Muscle layer of duodenum (tissue), 2 donors: ENCODE data around the gene USP13.

Experiments used
- H3K27ac ChIP-seq: one replicate; pipeline ENCODE4 v1.7.0; 2013; ENCODE audit warnings: mild to moderate bottlenecking, low read length
- H3K27me3 ChIP-seq: one replicate; pipeline ENCODE4 v1.7.0; 2013; ENCODE audit warnings: low read depth, mild to moderate bottlenecking, control low read depth, low read length
- H3K36me3 ChIP-seq, 2 donors: one replicate each; pipeline ENCODE4 v1.7.0; 2013; ENCODE audit warnings: low read length in 2 of 2, control low read depth in 1 of 2, mild to moderate bottlenecking in 1 of 2; ENCODE audit not compliant: insufficient read depth in 2 of 2, control insufficient read depth in 1 of 2
- H3K4me1 ChIP-seq, 2 donors: one replicate each; pipeline ENCODE4 v1.7.0; 2013; ENCODE audit warnings: low read length in 2 of 2, mild to moderate bottlenecking in 2 of 2, control low read depth in 1 of 2, moderate library complexity in 1 of 2; ENCODE audit not compliant: insufficient read depth in 2 of 2, control insufficient read depth in 1 of 2
- H3K4me3 ChIP-seq, 2 donors: one replicate each; pipeline ENCODE4 v1.7.0; 2013; ENCODE audit warnings: low read length in 2 of 2, low read depth in 1 of 2, mild to moderate bottlenecking in 1 of 2
- H3K9me3 ChIP-seq, 2 donors: one replicate each; pipeline ENCODE4 v1.7.0; 2013; ENCODE audit warnings: low read length in 2 of 2, control low read depth in 1 of 2, mild to moderate bottlenecking in 1 of 2; ENCODE audit not compliant: control insufficient read depth in 1 of 2
- donor health status: healthy.

Gene USP13

DNA sequence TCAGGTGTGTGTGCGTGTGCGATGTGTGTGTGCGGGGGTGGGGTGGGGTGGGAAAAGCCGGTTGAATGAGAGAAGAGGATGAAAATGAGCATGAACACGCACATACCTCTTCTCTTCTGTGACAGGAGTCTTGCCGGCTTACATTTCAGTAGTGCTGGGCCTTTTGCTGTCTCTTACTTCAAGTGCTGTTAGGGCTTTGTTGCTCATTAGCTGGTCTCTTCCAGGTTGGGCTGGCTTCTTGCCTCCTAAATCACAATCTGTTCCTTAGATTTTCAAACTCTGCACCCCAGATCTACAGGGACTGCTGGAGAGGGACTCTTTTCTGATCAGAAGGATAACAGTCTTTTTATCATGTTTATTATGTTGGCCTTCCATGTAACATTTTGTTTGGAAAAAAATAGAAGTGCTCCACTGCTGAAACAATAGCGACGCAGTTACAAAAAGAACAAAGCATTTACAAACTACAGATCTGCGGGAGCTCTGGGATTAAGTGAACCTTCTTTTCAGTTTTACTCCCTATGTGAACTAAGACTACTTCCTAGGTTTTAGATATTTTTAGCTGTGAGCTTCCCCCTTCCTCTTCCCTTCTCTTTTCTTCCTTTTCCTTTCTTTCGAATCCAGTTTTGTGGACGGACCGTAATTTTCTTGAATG, 48.5 kb downstream of the USP13 start:
- H3K4me3 ChIP-seq = no peak overlapping the region
- no peaks in the 10 kb centered on the region for H3K9me3 ChIP-seq
- no peaks in the 10 kb centered on the region for H3K4me1 ChIP-seq
- no peaks in the 10 kb centered on the region for H3K27me3 ChIP-seq
- no peak overlapping the region for H3K27ac ChIP-seq
- no peaks in the 10 kb centered on the region for H3K36me3 ChIP-seq

- no peaks in the 10 kb centered on the region for H3K9me3 ChIP-seq
Observed at GRCh38 chr3:179702271-179702947, 49.6 kb downstream of the USP13 start.

GRCh38 chr3:179703816-179704215, 51.0 kb downstream of the USP13 start:
- Histone ChIP-seq H3K4me1 (no peaks in the 10 kb centered on the region), H3K4me3 (no peak overlapping the region), H3K36me3 (peaks cover 0 to 4% of the 10 kb centered on the region in 2 donors), H3K27me3 (no peaks in the 10 kb centered on the region), H3K27ac (no peak overlapping the region), H3K9me3 (no peaks in the 10 kb centered on the region)

More at GRCh38 chr3:179702271-179702947, 49.6 kb downstream of the USP13 start:
- Histone ChIP-seq H3K27ac (no peak overlapping the region), H3K27me3 (no peaks in the 10 kb centered on the region), H3K4me1 (no peaks in the 10 kb centered on the region), H3K36me3 (no peaks in the 10 kb centered on the region), H3K4me3 (no peak overlapping the region)

GRCh38 chr3:179706233-179706632, 53.4 kb downstream of the USP13 start:
- Histone ChIP-seq H3K27me3 (no peaks in the 10 kb centered on the region), H3K27ac (no peak overlapping the region), H3K9me3 (no peaks in the 10 kb centered on the region), H3K36me3 (peaks cover 3 to 12% of the 10 kb centered on the region in 2 donors), H3K4me1 (no peaks in the 10 kb centered on the region), H3K4me3 (no peak overlapping the region)

- no peak overlapping the region for H3K27ac ChIP-seq
- H3K36me3 ChIP-seq = peaks cover 3 to 18% of the 10 kb centered on the region in 2 donors
- no peaks in the 10 kb centered on the region for H3K4me1 ChIP-seq
- H3K4me3 ChIP-seq = no peak overlapping the region
- no peaks in the 10 kb centered on the region for H3K9me3 ChIP-seq
- no peaks in the 10 kb centered on the region for H3K27me3 ChIP-seq
Observed at GRCh38 chr3:179710079-179710478, 57.2 kb downstream of the USP13 start.

GRCh38 chr3:179713643-179714090, 60.8 kb downstream of the USP13 start:
- H3K36me3 ChIP-seq = peaks cover 3 to 19% of the 10 kb centered on the region in 2 donors
- no peaks in the 10 kb centered on the region for H3K4me1 ChIP-seq
- no peak overlapping the region for H3K4me3 ChIP-seq
- H3K27me3 ChIP-seq = no peaks in the 10 kb centered on the region
- no peaks in the 10 kb centered on the region for H3K9me3 ChIP-seq
- H3K27ac ChIP-seq = peak overlapping the region; percentile 33

- Histone ChIP-seq H3K4me3 (no peak overlapping the region), H3K36me3 (peaks cover 3 to 14% of the 10 kb centered on the region in 2 donors), H3K4me1 (no peaks in the 10 kb centered on the region), H3K9me3 (no peaks in the 10 kb centered on the region), H3K27ac (no peak overlapping the region), H3K27me3 (no peaks in the 10 kb centered on the region)
Observed at GRCh38 chr3:179715582-179715981, 62.7 kb downstream of the USP13 start.

DNA sequence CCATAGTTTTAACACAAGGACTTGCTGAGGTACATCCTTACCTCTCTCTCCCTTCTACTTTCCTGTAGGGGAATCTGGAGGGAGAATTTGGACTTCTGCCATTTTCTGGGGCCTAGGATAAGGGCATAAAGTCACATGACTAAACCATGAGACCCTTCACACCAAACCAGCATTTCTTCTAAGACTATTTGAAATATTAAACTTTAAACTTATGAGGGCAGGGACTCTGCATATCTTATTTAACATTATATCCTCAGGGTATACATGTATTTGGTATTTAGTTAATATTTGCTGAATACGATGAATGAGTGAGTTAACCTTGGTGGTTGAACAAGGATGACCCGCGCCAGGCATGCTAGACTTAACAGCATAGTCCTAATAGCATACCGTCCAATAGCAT, 63.4 kb downstream of the USP13 start:
- Histone ChIP-seq H3K4me3 (no peak overlapping the region), H3K4me1 (no peaks in the 10 kb centered on the region), H3K9me3 (no peaks in the 10 kb centered on the region), H3K27ac (no peak overlapping the region), H3K36me3 (peaks cover 0 to 11% of the 10 kb centered on the region in 2 donors), H3K27me3 (no peaks in the 10 kb centered on the region)

DNA sequence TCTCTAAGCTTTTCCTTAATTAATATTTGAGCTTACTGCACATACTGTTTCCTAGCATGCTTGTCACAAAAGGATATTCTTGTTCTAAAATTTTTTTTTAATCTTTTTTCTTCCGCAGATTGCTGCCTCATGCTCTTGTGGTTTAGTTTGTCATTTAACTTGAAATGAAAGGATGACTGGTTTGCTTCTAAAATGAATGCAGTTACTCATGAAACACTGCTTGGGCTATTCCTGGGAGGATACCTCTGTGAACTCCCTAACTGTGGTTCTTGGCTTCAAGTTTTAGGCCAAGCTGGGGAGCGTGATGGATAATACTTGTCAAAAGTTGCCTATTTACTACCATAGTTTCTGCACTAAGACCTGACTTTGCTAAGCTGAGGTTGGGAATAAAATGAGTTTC, 64.0 kb downstream of the USP13 start:
- no peak overlapping the region for H3K27ac ChIP-seq

GRCh38 chr3:179717219-179717618, 64.4 kb downstream of the USP13 start:
- no peak overlapping the region for H3K27ac ChIP-seq
- no peaks in the 10 kb centered on the region for H3K4me1 ChIP-seq
- peaks cover 0 to 20% of the 10 kb centered on the region in 2 donors for H3K36me3 ChIP-seq
- no peak overlapping the region for H3K4me3 ChIP-seq
- no peaks in the 10 kb centered on the region for H3K9me3 ChIP-seq
- H3K27me3 ChIP-seq = no peaks in the 10 kb centered on the region

More for the DNA sequence above, 64.0 kb downstream of the USP13 start:
- no peaks in the 10 kb centered on the region for H3K27me3 ChIP-seq
- no peaks in the 10 kb centered on the region for H3K9me3 ChIP-seq
- H3K36me3 ChIP-seq = peaks cover 0 to 16% of the 10 kb centered on the region in 2 donors
- H3K4me3 ChIP-seq = no peak overlapping the region
- no peaks in the 10 kb centered on the region for H3K4me1 ChIP-seq

DNA sequence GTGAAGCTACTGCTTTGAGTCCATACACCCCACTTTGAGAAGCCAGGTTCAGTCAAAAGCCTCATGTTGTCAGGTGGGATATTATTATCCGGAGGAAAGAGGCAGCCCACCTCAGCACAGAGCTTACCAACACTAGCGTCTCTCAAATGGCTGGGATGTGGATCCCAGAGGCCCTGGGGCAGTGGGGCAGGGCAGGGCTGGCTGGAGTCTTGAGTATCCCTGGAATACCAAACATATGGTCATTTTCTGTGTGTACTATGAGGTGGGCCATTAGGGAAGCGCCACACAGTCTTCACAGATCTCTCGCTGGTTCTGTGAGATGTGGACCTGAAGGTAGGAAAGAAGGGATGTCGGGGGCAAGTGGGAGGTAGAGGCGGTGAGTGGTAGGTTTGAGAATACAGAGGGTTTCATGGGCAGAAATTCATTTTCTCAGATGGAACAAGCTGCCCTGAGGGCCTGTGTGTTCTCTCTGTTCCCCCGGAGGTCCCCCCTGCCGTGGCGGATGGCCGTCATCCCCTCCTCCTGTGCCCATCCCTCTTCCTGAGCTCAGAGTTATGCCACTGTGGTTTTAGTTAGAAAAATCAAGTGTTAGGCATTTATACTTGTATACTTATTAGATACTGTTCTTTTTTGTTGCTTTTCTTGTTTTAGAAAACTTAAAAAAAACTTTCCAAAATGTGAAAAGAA, 66.4 kb downstream of the USP13 start:
- Histone ChIP-seq H3K9me3 (no peaks in the 10 kb centered on the region), H3K27ac (no peak overlapping the region), H3K27me3 (no peaks in the 10 kb centered on the region), H3K36me3 (peaks cover 0 to 20% of the 10 kb centered on the region in 2 donors), H3K4me1 (no peaks in the 10 kb centered on the region), H3K4me3 (no peak overlapping the region)
